HG02623 (cell line): ENCODE data around the gene ALOX15.
"Not testable (repeated sequence)": the region's sequence is repeated elsewhere in the genome, so short reads cannot be mapped to it uniquely, and the experiment has no call there.

Experiments
- ATAC-seq: cut with Tn5 transposase; IDR thresholded peaks from one replicate; pipeline ENCODE4 v1.9.1; 2021; ENCODE audit warnings: moderate library complexity; ENCODE audit not compliant: unreplicated experiment

ALOX15 gene, protein sequence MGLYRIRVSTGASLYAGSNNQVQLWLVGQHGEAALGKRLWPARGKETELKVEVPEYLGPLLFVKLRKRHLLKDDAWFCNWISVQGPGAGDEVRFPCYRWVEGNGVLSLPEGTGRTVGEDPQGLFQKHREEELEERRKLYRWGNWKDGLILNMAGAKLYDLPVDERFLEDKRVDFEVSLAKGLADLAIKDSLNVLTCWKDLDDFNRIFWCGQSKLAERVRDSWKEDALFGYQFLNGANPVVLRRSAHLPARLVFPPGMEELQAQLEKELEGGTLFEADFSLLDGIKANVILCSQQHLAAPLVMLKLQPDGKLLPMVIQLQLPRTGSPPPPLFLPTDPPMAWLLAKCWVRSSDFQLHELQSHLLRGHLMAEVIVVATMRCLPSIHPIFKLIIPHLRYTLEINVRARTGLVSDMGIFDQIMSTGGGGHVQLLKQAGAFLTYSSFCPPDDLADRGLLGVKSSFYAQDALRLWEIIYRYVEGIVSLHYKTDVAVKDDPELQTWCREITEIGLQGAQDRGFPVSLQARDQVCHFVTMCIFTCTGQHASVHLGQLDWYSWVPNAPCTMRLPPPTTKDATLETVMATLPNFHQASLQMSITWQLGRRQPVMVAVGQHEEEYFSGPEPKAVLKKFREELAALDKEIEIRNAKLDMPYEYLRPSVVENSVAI

DNA sequence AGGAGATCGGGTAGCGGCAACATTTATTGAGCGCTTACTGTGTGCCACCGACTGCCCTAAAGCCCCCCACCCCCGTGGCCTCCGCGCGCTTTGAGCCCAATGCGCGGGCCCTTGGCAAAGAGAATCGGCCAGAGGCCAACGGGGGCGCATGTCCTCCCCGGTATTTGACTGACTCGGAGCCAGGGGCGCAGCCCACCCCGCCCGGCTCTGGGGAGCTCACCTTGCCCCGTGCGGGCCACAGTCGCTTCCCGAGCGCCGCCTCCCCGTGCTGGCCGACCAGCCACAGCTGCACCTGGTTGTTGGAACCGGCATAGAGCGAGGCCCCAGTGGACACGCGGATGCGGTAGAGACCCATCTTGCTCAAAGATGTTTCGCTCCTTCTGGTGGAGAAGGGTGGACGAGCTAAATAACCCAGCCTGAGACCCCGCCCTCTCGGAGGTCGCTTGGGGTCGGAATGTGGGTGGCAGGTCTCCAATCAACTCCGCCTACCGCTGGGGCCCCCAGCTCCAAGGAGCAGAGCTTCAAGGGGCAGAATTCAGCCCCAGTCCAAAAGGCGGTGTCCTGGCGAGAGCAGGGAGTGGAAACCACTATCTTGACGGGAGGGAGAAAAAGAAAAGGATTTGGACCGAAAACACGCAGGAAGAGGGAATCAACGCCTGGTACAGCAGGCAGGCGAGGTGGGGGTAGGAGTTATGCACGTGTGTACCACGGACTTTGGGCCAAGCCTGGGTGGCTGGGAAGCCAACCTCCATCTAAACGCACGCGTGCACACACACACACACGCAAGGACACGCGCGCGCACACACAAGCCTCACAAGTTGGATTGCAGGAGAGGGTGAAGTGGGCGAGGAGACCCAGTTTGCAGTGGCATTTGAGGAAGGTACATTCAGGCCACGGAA is at the start of gene ALOX15:
Gene ALOX15, minus strand, starts transcription at position 382 of the 899 bp plus-strand sequence. Its CDS starts 27 bp downstream, at position 355.
- no peak for ATAC-seq

DNA sequence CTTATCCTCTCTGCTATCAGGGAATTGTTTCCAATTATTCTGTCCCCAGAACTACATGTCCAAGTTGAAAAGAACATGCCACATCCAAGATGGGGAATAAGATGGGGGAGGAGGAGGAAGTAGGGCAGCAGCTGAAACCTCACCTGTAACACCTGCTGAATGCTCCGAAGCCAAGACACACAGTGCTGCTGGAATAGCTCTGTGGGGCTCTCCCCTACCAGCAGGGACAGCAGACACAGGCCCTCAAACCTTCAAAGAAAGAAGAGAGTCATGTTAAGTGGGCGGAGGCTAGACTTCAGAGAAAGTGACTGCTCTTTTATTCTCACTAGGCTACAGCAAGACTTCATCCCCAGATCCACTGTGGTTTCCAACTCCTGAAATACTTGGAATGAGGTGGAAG is 49.3 kb upstream of the ALOX15 start:
- ATAC-seq, result no peak

DNA sequence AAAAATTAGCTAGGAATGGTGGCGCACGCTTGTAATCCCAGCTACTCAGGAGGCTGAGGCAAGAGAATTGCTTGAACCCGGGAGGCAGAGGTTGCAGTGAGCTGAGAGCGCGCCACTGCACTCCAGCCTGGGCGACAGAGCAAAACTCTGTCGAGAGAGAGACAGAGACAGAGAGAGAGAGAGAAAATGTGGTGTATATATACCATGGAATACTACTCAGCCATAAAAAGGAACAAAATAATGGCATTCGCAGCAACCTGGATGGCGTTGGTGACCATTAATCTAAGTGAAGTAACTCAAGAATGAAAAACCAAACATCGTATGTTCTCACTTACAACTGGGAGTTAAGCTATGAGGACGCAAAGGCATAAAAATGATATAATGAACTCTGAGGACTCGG is 48.4 kb upstream of the ALOX15 start:
- not testable (repeated sequence) for ATAC-seq

DNA sequence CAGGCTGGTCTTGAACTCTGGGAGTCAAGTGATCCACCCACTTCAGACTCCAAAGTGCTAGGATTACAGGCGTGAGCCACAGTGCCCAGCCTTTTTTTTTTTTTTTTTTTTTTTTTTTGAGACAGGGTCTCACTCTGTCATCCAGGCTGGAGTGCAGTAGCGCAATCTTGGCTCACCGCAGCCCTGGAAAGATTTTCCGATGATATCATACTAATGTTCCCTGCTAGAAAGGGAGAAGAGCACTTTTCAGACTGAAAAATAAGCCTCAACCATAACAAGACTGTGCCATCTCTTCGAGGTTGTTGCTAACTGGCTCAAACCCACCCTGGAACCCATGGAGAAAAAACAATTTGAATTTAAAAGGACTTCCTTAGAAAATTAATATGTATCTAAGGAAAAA is 42.3 kb upstream of the ALOX15 start:
- not testable (repeated sequence) for ATAC-seq

DNA sequence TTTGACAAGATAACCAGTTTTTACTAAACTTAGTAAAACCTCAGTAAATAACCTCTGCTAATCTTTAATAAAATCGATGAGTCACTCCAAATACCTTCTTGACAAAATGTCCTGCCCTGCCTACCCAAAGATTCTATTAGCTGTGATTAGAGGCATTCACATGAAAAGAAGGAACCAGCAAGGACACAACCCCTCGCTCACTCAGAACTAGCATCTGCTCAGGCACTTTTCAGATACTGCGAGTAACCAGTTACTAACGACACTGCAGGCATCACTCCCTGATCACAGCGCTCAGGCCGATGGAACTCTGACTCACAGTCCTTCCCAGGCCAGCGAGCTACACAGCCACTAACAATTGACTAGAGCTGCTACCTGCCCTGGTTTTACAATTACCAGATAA is 38.2 kb upstream of the ALOX15 start:
- ATAC-seq, result no peak

DNA sequence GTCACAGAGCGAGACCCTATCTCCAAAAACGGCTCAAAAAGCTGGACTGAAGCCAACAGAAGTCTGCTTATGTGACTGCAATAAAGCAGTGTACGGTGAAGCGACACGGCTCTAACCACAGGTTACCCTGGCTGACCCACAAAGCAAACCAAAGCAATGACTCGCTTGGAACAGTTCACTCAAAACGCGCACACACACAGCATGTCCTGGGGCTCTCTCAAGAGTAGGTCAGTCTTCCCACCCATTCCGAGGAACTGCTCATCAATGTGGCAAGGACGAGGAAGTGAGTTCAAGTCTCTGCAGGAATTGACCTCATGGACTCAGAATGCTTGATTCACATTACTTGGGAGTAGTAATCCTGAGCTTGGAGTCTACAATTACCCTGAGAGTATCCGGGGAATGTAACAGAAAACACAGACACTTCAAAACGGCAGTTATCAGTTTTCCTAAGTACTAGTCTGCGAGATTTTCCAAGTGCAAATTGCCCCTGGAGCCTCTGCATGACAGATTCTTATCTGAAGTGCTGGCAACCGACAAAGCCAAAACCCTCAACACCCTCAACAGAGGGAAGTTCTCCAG is 37.1 kb upstream of the ALOX15 start:
- ATAC-seq, result no peak

DNA sequence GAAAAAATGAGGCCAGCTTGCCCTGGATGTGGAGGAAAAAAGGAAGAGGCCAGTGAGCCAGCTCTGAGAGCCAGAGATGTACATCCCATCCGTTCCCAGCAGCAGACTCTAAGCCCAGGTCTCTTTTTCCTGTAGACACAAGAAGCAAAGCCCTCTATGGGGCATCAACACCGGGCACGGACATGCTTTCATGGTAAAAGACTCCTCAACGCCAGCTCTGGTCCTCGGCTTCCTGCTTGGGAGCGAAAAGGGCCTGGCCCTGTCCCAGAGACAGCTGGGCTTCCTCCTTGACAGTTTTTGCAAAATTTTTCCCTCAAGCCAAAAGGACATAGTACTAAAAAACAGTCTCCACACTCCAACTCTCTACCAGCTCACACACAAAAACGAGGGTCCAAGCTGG is 35.3 kb upstream of the ALOX15 start:
- no peak for ATAC-seq

DNA sequence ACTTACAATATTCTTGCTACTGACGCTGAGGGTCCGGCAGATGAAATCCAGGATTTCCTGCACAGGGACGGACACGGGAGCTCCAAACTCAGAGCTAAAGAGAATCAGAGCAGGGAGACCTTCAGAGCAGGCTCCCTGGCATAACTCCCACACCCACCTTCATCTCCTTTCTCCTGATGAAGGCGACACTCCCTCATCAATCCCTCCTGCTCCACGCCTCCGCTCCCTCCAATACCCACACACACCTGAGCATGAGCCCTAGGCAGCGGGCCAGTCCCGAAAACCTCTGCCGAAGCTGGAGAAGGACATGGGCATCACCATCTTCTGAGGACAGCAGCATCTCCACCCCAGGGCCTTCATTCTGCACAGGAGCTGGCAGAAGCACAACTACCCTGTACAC is 34.3 kb upstream of the ALOX15 start:
- no peak for ATAC-seq

DNA sequence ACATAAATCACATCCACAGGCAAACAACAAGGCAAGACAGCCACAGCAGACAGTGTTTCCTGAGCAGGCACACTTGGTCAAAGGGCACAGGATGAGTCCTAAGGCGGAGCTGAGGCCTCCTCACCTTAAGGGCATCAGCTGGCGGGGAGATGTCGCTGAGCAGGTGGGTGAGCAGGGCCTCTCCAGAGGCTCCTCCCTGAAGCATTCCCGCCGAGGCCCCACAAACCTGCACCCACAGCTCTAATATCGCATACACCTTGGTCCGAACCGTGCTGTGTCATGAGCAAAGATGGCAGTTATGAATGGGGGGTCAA is 33.2 kb upstream of the ALOX15 start:
- ATAC-seq, result no peak

DNA sequence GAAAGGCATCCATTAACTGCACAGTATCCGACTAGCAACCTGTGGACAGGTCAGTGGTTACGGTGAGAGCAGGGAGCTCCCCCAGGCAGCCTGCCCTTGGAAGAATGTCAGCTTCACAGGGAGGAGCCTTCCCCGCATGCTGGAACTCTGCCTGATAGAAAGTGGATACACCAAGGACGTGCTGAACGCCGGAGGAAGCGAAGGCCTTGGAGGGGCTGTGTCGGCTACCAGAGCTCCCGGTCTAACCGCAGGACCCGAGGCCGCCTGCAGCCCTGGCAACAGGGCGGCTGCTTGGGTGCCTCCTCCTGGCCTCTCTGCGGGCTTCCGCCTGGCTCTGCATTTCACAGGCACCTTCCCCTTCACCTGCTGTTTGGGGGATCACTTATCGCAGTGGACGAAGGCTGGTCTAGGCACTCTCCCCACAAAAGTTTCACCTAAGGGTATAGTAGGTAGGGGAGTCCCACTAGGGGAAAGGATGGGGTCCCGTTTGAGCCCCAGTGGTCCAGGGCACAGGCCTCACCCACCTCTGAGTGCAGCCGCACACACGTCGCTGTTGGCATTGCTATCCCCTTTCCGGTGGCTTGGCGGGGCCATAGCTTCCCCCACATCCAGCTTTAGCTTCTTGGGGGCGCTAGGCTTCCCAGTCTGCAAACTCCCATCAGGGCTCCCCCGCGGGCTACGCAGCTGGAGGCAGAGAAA is 32.7 kb upstream of the ALOX15 start:
- ATAC-seq, result no peak

DNA sequence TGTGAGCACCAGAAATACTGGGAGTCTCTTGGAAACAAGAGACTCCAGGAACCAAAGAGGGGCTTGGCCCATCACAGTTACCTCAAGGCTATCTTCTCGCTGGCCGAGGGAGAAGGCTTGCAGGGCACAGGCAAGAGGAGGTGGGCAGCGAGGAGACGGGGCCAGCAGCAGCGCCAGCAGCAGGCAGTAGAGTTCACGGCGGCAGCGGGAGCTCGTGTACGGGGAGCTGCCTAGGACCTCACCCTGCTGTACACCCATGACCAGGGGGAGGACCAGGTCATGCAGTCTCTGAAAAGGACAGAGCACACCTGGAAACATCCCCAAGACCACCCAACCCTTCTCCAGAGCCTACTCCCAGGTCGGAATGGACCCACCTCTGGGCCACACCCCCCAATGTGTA is 31.7 kb upstream of the ALOX15 start:
- no peak for ATAC-seq

DNA sequence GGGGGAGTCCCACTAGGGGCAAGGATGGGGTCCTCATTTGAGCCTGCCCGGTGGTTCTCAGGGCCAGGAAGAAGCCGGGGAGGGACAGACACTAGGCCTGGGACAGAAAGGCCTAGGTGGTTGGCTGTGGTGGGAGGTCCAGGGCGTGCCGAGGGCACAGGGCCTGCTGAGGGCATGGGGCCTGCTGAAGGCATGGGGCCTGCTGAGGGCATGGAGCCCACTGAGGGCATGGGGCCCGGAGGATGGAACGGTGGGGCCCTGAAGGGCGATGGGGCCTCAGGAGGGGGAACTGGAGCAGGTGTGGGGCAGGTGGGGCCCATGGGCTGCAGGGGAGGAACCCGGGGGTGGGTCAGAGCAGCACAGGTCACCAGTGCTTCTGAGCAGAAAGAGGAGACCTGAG is 31.3 kb upstream of the ALOX15 start:
- ATAC-seq, result no peak

DNA sequence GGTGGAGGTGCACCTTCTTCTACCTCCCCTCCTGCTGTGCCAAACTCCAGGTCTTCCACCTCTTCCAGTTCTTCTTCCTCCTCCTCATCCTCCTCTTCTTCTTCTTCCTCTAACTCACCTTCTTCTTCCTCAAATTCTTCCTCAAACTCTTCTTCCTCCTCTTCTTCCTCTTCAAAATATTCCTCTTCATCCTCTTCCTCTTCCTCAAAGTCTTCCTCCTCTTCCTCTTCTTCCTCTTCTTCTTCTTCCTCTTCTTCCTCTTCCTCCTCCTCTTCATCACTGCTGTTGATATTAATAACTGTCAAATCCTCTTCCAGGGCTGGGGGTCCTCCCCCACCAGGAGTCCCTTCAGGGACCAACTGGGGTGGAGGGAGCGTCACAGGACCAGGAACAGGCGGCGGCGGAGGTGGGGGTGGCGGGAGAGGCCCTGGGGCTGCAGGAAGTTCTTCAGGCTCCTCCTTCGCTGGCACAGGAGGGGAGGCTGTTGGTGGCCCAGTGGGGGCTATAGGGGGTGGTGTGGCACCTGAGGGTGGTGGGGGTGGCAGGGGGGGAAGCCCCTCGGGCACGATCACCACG is 30.7 kb upstream of the ALOX15 start:
- ATAC-seq, result no peak

DNA sequence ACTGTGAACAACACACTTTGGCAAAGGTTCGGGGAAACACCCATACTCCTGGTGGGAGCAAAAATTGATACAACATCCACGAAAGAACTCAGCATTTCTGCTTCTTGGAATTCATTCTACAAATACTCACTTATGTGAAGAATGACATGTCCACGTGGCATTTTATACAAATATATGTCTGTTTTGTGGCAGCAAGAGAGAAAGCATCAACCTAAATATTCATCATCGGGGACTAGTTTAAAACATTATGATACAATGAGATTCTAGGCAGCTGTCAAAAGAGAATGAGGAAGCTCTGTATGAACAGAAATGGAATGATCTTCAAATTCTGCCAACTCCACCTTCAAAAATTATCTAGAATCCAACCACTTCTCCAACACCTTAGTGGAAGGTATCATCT is 25.7 kb upstream of the ALOX15 start:
- no peak for ATAC-seq

DNA sequence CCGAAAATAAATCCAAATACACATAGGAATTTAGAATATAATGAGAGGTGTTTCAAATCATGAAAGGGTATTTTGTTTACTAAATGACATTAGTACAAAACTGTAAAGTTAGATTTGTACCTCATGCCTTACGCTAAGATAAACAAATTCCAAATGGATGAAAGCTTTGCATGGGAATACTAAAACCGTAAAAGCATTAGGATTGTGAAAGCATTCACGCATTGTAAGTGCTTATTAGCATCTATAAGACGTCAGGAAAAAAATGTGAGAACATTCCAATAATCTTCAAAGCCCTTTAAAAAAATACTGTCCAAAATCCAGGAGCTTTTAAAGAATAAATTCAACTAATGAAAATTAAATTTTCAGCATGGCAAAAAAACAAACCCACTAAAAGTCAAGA is 24.8 kb upstream of the ALOX15 start:
- no peak for ATAC-seq

DNA sequence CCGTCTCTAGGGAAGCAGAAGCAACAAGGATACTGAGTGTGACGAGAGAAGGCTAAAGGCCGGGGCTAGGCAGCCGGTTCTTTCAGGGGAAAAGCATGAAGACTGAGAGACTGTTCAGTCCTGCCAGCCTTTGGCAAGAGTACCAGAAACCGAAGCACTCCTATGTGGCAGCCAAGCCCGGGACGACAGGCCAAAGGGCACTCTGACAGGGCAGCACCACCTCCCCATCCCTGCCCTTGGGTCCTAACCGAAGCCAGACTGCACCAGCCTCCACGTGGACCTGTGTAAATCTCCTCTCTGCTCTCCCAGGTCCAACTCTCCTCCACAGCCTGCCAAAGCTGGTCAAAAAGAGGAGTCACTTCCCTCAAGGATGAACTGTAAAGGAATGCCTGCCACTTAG is 23.5 kb upstream of the ALOX15 start:
- no peak for ATAC-seq

DNA sequence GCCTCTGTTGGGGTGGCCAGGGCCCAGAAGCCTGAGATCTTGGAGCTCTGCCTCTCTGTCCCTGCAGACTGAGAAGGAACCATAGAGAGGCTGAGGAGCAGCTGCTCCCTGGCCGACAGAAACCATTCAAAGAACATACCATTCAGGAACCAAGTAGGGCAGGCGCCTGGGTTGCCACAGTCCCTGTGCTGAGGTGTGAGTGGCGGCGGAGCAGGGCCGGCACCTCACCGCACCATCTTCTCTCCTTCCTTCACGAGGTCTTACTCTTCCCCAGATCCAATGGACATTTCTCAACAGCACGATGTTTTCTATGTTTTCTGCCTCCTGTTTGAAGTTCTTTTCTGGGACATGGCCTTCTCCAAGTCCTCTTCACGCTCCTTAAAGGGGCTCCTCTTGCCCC is 22.8 kb upstream of the ALOX15 start:
- ATAC-seq, result no peak

DNA sequence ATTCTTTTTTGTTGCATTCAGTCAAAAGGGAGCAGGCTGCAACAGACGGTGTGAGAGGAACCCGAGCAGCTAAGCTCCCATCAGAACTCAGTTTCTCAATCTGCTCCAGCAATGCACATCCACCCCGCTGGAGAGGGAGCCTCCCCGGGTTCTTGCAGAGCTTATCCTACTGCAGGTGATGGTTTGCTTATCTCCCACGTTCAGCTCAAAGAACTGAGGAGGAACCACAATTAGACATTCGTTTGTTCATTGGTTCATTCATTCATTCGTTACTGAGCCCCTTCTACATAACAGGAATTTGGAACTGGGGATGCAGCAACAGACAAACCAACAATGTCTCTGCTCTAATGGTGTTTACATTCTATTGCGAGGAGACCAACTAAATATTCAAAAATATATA is 22.2 kb upstream of the ALOX15 start:
- no peak for ATAC-seq

DNA sequence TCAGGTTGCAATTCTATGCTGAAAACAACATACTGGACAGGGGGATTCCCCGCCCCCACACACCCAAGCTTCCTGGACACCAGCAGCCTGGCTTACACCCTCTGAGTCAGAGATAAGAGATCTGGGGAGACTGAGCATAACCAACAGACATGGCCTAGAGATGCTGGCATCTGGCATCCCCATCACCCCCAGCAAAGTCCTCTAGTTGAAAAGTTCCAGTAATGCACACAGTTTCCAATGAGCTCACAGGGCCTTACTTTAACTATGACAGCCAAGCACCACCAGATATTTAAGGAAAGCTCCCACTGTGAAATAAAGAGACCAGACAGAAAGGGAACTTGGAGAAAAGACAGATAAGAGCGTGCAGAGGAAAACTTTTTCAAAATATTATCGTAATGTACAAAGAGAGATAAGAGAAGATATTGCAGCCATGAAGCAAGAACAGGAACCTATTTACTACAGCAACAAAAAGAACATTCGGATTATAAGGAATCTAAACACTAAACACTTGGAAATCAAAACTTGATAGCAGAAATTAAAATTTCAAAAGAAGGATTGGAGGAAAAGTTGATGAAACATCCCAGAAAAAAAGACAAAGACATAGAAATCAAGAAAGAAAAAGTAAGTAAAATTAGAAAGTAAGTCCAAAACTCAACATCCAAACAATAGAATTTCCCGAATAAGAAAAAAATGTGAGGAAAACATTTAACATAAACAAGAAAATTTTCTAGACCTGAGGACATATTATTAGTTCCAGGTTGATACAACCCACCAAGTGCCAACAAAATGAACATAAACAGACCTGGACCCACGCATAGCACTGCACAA is 17.2 kb upstream of the ALOX15 start:
- no peak for ATAC-seq

DNA sequence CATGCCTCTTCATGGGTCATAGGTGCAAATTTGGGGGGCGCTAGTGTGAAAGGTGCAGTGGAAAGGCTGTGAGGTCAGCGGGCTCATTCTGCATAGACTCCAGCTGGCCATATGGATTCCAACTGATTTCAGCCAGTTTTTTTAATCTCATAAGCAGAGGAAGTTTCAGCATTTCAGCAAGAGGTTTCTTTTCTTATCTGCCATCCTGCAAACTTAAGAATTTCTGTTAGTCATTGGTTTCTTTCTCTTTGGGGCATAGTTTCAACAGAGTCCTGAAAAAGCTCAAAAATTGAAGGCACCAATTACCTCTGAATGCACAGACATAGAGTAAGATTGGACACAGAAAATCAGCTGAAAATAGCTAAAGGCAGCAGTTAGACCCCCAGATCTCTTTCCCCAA is 16.2 kb upstream of the ALOX15 start:
- ATAC-seq, result no peak
